ENCODE measurements around the gene TERT. TPM values are rescaled to one million over a fixed set of nuclear protein-coding genes. Genes with fewer than 3 reads are reported as not detected.
"Not testable (repeated sequence)": the region's sequence is repeated elsewhere in the genome, so short reads cannot be mapped to it uniquely, and the experiment has no call there.

Gene TERT
- total RNA-seq = 1 to 10 TPM; 4.7 to 7.3 TPM

DNA sequence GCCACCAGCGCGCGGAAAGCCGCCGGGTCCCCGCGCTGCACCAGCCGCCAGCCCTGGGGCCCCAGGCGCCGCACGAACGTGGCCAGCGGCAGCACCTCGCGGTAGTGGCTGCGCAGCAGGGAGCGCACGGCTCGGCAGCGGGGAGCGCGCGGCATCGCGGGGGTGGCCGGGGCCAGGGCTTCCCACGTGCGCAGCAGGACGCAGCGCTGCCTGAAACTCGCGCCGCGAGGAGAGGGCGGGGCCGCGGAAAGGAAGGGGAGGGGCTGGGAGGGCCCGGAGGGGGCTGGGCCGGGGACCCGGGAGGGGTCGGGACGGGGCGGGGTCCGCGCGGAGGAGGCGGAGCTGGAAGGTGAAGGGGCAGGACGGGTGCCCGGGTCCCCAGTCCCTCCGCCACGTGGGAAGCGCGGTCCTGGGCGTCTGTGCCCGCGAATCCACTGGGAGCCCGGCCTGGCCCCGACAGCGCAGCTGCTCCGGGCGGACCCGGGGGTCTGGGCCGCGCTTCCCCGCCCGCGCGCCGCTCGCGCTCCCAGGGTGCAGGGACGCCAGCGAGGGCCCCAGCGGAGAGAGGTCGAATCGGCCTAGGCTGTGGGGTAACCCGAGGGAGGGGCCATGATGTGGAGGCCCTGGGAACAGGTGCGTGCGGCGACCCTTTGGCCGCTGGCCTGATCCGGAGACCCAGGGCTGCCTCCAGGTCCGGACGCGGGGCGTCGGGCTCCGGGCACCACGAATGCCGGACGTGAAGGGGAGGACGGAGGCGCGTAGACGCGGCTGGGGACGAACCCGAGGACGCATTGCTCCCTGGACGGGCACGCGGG is at the start of gene TERT:
TERT (minus strand) TSS at position 234 of the 815 bp plus-strand sequence; CDS start at position 155, 79 bp downstream.
- ChIA-PET CTCF (interaction anchor here (1.0 kb wide), 1 partner anchor 126 kb away, joined by 3 read pairs; no protein-coding TSS in a partner anchor), POLR2A (interaction anchor here (0.6 to 1.5 kb wide), 3 partner anchors 21 to 50 kb away, joined by 3 to 6 read pairs (median 5); partner anchors contain the start of gene CLPTM1L)
- Mint-ChIP-seq H3K4me3 (peak within 1 kb of the TSS; percentile 49), H3K4me1 (ENCODE audit: low read depth) (peaks cover 5% of the 10 kb centered on the region), H3K27me3 (no peaks in the 10 kb centered on the region), H3K9me3 (no peaks in the 10 kb centered on the region), H3K36me3 (no peaks in the 10 kb centered on the region), H3K27ac (no peak within 1 kb of the TSS)
- intact Hi-C loops (cut with micrococcal nuclease) = loop anchor here (10.0 kb wide), 1 partner anchor 50 kb away; the partner anchor contains the start of gene CLPTM1L
- peak; percentile 83 for DNase-seq

DNA sequence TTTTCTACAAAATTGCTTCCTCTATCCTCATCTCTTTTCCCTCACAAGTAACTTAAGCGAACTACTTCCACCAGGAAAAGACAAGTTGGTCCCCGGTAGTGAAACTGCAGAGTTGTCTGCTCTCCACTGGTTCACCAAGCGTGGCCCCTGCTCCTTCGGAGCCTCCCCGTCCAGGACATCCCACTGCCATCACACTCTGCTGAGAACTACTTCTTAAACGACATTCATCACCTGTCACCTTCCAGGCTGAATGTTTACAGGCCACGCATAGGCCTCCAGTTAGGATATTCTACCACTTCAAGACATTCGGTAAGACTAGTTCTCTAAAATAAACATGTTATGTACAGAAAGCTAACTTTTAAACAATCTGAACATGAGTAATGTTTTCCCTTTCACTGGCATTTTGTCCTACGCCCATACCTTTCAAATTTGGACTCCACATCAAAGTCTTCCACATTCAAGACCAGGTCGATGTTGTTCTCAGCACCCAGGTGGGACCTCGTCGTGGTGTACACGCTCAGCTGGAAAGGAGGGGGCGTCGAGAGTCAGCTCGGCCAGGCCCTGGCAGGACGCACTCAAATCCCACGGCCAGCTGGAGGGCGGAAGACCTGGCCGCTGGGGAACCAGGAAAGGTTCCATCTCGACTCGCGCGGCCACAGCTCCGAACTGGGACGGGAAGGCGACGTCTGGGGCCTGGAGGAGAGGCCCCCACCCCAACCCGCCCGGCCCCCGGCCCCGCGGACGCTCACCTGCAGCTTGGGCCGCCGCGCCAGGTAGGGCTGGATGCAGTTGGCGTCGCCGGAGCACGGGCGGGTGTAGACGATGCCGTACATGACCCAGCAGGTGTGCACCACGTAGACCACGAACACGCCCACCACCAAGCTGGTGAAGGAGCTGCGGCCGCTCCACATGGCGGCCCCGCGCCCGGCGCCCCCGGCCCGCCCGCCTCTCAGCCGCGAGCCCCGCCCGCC is 49.3 kb upstream of the TERT start:
- Mint-ChIP-seq H3K27me3 (no peaks in the 10 kb centered on the region), H3K27ac (peak overlapping the region; percentile 85), H3K4me3 (peak overlapping the region; percentile 87), H3K9me3 (no peaks in the 10 kb centered on the region), H3K4me1 (ENCODE audit: low read depth) (peaks cover 28% of the 10 kb centered on the region), H3K36me3 (peaks cover 27% of the 10 kb centered on the region)
- ChIA-PET POLR2A (interaction anchor here (0.6 to 1.5 kb wide), 5 partner anchors 10 to 50 kb away, joined by 3 to 5 read pairs (median 3); partner anchors contain the start of gene TERT), CTCF (interaction anchor here (0.7 to 2.0 kb wide), 4 partner anchors 27 to 250 kb away, joined by 3 to 7 read pairs (median 3); no protein-coding TSS in a partner anchor)
- peak; percentile 35 for DNase-seq
- intact Hi-C loops (cut with micrococcal nuclease) = loop anchor here (2.0 to 10.0 kb wide), 3 partner anchors 29 to 49 kb away; partner anchors contain the start of gene TERT

DNA sequence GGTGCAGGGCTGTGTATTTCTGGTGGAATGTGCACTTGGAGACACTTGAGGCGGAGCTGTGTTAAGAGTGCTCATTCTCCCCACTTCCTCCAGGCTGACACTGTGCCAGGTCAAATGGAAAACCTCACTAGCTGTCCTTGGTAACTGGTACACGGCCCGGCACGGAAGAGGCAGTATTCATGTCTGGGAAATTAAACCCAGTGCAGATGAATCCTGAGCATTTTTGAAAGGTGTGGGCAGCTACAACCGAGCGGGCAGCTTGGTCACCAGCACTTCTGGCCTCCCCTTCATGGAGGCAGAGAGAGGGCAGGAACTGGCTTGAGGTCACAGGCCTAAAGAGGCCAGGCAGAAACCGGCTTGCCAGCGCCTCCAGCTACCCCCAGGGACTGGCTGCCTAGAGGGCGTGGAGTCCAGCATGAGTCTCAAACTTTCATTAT is 48.5 kb upstream of the TERT start:
- Mint-ChIP-seq H3K4me3 (peak overlapping the region; percentile 87), H3K36me3 (peaks cover 30% of the 10 kb centered on the region), H3K27ac (no peak overlapping the region), H3K9me3 (no peaks in the 10 kb centered on the region), H3K27me3 (no peaks in the 10 kb centered on the region), H3K4me1 (ENCODE audit: low read depth) (peaks cover 28% of the 10 kb centered on the region)
- POLR2A ChIA-PET = interaction anchor here (0.7 to 1.4 kb wide), 2 partner anchors 25 to 27 kb away, joined by 3 to 4 read pairs; no protein-coding TSS in a partner anchor
- no peak for DNase-seq
- CTCF ChIA-PET = no interaction called here
- intact Hi-C loops (cut with micrococcal nuclease) = loop anchor here (10.0 kb wide), 1 partner anchor 49 kb away; the partner anchor contains the start of gene TERT

- peaks cover 32% of the 10 kb centered on the region for H3K36me3 Mint-ChIP-seq
- DNase-seq = not testable (repeated sequence)
Measured at GRCh38 chr5:1342711-1343110, 47.8 kb upstream of the TERT start.

GRCh38 chr5:1342268-1342667 is 47.4 kb upstream of the TERT start:
- DNase-seq = no peak
- Mint-ChIP-seq H3K4me1 (ENCODE audit: low read depth) (peaks cover 28% of the 10 kb centered on the region), H3K4me3 (no peak overlapping the region), H3K27me3 (no peaks in the 10 kb centered on the region), H3K36me3 (peaks cover 34% of the 10 kb centered on the region), H3K27ac (no peak overlapping the region), H3K9me3 (no peaks in the 10 kb centered on the region)
- intact Hi-C loops (cut with micrococcal nuclease) = loop anchor here (10.0 kb wide), 1 partner anchor 47 kb away; the partner anchor contains the start of gene TERT
- POLR2A ChIA-PET = interaction anchor here (1.2 kb wide), 1 partner anchor 26 kb away, joined by 3 read pairs; no protein-coding TSS in a partner anchor
- CTCF ChIA-PET = interaction anchor here (1.0 kb wide), 1 partner anchor 173 kb away, joined by 3 read pairs; no protein-coding TSS in a partner anchor

More at GRCh38 chr5:1342711-1343110, 47.8 kb upstream of the TERT start:
- CTCF ChIA-PET, POLR2A ChIA-PET, H3K9me3 Mint-ChIP-seq, H3K4me3 Mint-ChIP-seq, H3K27ac Mint-ChIP-seq, H3K27me3 Mint-ChIP-seq: not testable (repeated sequence)
- intact Hi-C loops (cut with micrococcal nuclease) = loop anchor here (10.0 kb wide), 1 partner anchor 48 kb away; the partner anchor contains the start of gene TERT
- peaks cover 28% of the 10 kb centered on the region for H3K4me1 Mint-ChIP-seq (ENCODE audit: low read depth)

- Mint-ChIP-seq H3K9me3 (no peaks in the 10 kb centered on the region), H3K27ac (no peak overlapping the region), H3K4me3 (no peak overlapping the region), H3K4me1 (ENCODE audit: low read depth) (peaks cover 28% of the 10 kb centered on the region), H3K27me3 (no peaks in the 10 kb centered on the region), H3K36me3 (peaks cover 38% of the 10 kb centered on the region)
- intact Hi-C loops (cut with micrococcal nuclease) = loop anchor here (10.0 kb wide), 1 partner anchor 47 kb away; the partner anchor contains the start of gene TERT
- DNase-seq = no peak
- CTCF ChIA-PET = interaction anchor here (1.0 kb wide), 1 partner anchor 173 kb away, joined by 3 read pairs; no protein-coding TSS in a partner anchor
- POLR2A ChIA-PET = interaction anchor here (0.6 to 1.2 kb wide), 2 partner anchors 26 to 47 kb away, joined by 3 read pairs; no protein-coding TSS in a partner anchor
Measured at GRCh38 chr5:1341863-1342262, 47.0 kb upstream of the TERT start.

GRCh38 chr5:1339818-1340210 is 44.9 kb upstream of the TERT start:
- POLR2A ChIA-PET, H3K4me3 Mint-ChIP-seq, DNase-seq, CTCF ChIA-PET, H3K9me3 Mint-ChIP-seq, H3K27ac Mint-ChIP-seq, H3K27me3 Mint-ChIP-seq: not testable (repeated sequence)
- peaks cover 43% of the 10 kb centered on the region for H3K36me3 Mint-ChIP-seq
- H3K4me1 Mint-ChIP-seq (ENCODE audit: low read depth) = peaks cover 20% of the 10 kb centered on the region
- intact Hi-C loops (cut with micrococcal nuclease) = loop anchor here (10.0 kb wide), 1 partner anchor 45 kb away; the partner anchor contains the start of gene TERT

GRCh38 chr5:1339139-1339817 is 44.4 kb upstream of the TERT start:
- POLR2A ChIA-PET; intact Hi-C loops (cut with micrococcal nuclease); CTCF ChIA-PET; H3K27ac Mint-ChIP-seq; H3K27me3 Mint-ChIP-seq; H3K9me3 Mint-ChIP-seq; H3K4me3 Mint-ChIP-seq; DNase-seq: not testable (repeated sequence)
- Mint-ChIP-seq H3K4me1 (ENCODE audit: low read depth) (peaks cover 20% of the 10 kb centered on the region), H3K36me3 (peaks cover 43% of the 10 kb centered on the region)

- peaks cover 36% of the 10 kb centered on the region for H3K36me3 Mint-ChIP-seq
- POLR2A ChIA-PET = no interaction called here
Measured at GRCh38 chr5:1338506-1339070, 43.7 kb upstream of the TERT start.

GRCh38 chr5:1338196-1338490 is 43.3 kb upstream of the TERT start:
- no peak overlapping the region for H3K4me3 Mint-ChIP-seq

More at GRCh38 chr5:1338506-1339070, 43.7 kb upstream of the TERT start:
- Mint-ChIP-seq H3K27ac (no peak overlapping the region), H3K4me3 (no peak overlapping the region), H3K9me3 (no peaks in the 10 kb centered on the region), H3K4me1 (ENCODE audit: low read depth) (peaks cover 14% of the 10 kb centered on the region), H3K27me3 (no peaks in the 10 kb centered on the region)
- CTCF ChIA-PET = no interaction called here
- intact Hi-C loops (cut with micrococcal nuclease) = no loop called here
- DNase-seq = no peak

More at GRCh38 chr5:1338196-1338490, 43.3 kb upstream of the TERT start:
- DNase-seq = no peak
- Mint-ChIP-seq H3K36me3 (peaks cover 34% of the 10 kb centered on the region), H3K27me3 (no peaks in the 10 kb centered on the region), H3K9me3 (no peaks in the 10 kb centered on the region), H3K27ac (no peak overlapping the region), H3K4me1 (ENCODE audit: low read depth) (peaks cover 10% of the 10 kb centered on the region)
- ChIA-PET POLR2A (no interaction called here), CTCF (no interaction called here)
- intact Hi-C loops (cut with micrococcal nuclease) = no loop called here
